Mucosa of rectum (tissue), 2 donors: ENCODE results near the gene EXD3.

Source experiments
- H3K27ac ChIP-seq, 2 donors: one replicate each; pipeline ENCODE4 v1.7.0; 2013; ENCODE audit warnings: inconsistent platforms in 2 of 2, low read depth in 2 of 2, low read length in 2 of 2
- H3K27me3 ChIP-seq, 2 donors: one replicate each; pipeline ENCODE4 v1.7.0; 2013; ENCODE audit warnings: low read length in 2 of 2; ENCODE audit not compliant: control insufficient read depth in 2 of 2, insufficient read depth in 2 of 2
- H3K36me3 ChIP-seq, 2 donors: one replicate each; pipeline ENCODE4 v1.7.0; 2013; ENCODE audit warnings: low read length in 2 of 2; ENCODE audit not compliant: control insufficient read depth in 2 of 2, insufficient read depth in 2 of 2
- H3K4me1 ChIP-seq, 2 donors: one replicate each; pipeline ENCODE4 v1.7.0; 2013; ENCODE audit warnings: low read length in 2 of 2, mild to moderate bottlenecking in 1 of 2; ENCODE audit not compliant: control insufficient read depth in 2 of 2, insufficient read depth in 2 of 2
- H3K4me3 ChIP-seq, 2 donors: one replicate each; pipeline ENCODE4 v1.7.0; 2013; ENCODE audit warnings: low read length in 2 of 2
- H3K9ac ChIP-seq, 2 donors: one replicate each; pipeline ENCODE4 v1.7.0; 2013; ENCODE audit warnings: low read length in 2 of 2, low read depth in 1 of 2, mild to moderate bottlenecking in 1 of 2
- H3K9me3 ChIP-seq, 2 donors: one replicate each; pipeline ENCODE4 v1.7.0; 2013; ENCODE audit warnings: low read length in 2 of 2; ENCODE audit not compliant: control insufficient read depth in 2 of 2
- donor health status: healthy.
- donor health status: Normal muscosa, but diverticular disease.

The EXD3 gene

DNA sequence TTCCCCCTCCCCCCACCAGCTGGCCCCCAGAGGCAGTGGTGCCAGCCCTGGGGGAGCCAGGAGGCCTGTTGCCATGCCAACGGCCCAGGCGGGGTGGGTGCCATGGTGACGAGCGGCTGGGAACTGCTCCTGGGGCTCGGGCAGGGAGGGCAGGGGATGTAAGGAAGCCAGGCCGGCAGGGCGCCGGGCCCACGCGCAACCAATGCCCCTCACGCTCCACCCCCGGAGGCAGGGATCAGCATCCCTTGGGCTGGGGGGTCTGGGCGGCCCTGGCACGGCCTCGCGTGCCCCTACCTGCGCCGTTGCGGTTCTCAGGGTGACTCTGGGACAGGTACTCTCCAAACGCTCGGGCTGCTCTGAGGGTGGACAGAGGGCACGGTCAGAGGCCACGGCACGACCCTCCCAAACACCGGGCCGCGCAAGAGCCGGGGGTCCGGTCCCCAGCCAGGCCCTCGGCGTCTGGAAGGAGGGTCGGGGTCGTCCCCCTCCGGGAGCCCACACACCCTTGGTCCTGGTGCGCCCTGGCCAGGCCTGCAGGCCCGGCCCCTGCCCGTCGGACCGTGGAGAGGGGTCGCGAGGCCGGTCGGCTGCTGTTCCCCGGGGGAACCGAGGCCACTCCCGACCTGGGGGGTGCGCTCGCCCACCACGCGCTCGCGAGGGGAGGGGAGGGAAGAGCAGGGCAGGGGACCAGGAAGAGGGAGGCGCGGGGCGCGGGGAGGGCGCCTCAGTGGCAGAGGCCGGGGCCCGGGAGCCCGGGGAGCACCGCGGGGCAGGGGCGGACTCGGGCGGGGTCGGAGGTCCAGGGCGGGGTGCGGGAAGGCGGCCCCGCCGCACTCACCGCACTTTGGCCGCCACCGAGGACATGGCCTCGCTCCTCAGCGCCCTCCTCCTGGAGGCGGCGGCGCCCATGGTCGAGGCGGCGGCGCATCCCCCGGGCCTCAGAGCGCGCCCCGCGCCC is 35.5 kb upstream of the EXD3 start:
- H3K27ac ChIP-seq: peak overlapping the region; percentile 12 to 16
- no peaks in the 10 kb centered on the region for H3K36me3 ChIP-seq
- peak overlapping the region; percentile 47 to 69 for H3K9ac ChIP-seq
- H3K4me3 ChIP-seq: peak overlapping the region; percentile 57 to 70
- no peaks in the 10 kb centered on the region for H3K27me3 ChIP-seq
- H3K9me3 ChIP-seq: no peaks in the 10 kb centered on the region
- H3K4me1 ChIP-seq: peaks cover 22 to 24% of the 10 kb centered on the region in 2 donors

DNA sequence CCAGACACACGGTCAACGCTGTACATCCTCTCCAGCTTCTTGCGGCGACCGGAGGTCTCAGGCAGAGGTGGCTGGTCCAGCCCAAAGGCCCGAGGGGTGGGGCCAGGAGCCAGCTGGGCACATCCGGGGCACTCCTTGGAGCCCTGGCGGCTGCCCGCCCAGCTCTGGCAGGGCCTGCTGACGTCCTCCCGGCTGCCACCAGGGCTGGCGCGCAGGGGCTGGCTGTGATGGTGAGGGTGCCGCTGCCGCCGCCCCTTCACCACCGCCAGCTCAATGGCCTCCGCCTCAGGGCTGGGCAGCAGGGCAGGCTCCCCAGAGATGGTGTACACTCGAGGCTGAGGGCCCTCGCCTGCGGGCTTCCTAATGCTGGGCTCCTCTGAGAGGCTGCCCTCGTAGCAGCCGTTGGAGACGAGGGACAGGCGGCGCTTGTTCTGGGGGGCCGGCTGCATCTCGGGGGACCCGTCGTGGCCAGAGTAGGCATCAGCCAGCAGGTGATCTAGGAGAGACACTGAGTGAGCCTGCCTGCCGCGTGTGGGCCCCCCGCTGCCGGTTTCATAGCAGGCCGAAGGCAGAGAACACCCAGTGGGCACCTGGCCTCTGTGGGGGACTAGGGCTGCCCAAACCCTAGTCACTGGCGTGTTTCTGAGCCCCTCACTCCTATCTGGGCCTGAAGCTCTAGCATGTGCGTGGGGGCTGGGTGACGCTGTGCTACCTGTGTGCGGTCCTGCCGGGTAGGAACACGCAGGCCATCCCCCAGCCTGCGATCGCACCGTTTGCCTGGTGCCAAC is 34.6 kb upstream of the EXD3 start:
- Histone ChIP-seq H3K27me3 (no peaks in the 10 kb centered on the region), H3K4me3 (no peak overlapping the region), H3K9me3 (no peaks in the 10 kb centered on the region), H3K27ac (peak overlapping the region in 1 of 2 donors; percentile 16), H3K36me3 (no peaks in the 10 kb centered on the region), H3K4me1 (peaks cover 22 to 24% of the 10 kb centered on the region in 2 donors), H3K9ac (peak overlapping the region in 1 of 2 donors; percentile 69)

DNA sequence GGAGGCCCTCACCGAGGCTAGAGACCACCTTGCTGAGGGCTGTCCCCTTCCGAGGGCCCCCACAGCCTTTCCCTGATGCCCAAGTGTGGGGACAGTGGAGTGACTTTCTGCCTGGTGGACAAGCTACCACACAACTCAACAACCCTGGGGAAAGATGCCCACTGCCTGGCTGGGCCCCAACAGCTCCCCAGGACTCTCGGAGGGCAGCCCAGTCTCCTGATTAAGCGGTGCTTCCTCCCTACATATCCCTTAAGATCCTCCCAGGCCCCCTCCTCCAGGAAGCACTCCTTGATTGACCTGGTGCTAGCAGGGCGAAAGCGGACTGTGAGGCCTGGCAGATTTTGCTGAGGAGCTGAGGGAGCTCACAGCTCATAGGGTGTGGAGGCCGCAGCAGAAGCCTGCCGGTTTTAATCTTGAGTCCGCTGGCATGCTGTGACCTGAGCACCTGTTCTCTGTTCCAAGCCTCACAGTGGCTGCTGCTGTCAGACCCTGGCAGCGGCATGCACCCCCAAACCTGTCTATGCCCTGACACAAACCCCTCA is 34.0 kb upstream of the EXD3 start:
- Histone ChIP-seq H3K9ac (no peak overlapping the region), H3K27me3 (no peaks in the 10 kb centered on the region), H3K4me3 (no peak overlapping the region), H3K4me1 (peaks cover 22 to 24% of the 10 kb centered on the region in 2 donors), H3K36me3 (no peaks in the 10 kb centered on the region), H3K9me3 (no peaks in the 10 kb centered on the region), H3K27ac (no peak overlapping the region)

DNA sequence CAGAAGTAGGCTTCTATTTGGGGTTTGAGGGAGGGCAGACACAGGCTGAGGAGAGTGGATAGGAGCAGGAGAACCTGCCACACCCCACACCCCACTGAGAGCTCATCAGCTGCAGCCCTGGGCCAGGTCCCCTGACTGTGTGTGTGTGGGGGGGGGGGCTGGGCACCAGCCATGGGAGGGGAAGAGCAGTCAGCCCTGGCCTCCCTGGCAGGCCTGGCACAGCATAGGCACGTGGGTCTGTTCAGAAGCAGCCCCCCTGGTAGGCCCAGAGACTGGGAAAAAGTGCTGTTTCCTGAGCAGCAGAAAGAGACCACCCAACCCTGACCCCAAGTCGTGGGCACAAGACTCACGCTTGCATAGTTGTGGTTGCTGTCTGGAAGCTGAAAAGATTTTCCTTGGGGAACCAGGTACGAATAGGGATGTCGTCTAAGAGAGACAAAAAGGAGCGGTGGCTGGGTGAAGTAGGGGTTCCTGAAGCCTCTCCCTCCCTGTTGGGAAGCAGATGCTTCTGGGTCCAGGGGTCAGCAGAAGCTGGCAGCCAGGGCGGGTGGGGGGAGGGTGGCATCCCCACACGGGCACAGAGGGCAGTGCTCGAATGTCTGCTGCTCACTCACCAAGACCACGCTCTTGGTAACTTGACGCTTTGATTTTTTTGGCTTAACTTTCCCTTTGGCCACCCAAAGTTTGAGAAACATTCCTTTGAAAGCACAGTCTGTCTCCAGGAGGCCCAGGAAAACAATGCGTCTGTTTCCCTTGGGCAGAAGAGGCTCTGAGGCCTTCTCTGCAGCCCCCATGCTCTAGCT is 33.3 kb upstream of the EXD3 start:
- H3K27ac ChIP-seq: no peak overlapping the region
- peaks cover 22 to 24% of the 10 kb centered on the region in 2 donors for H3K4me1 ChIP-seq
- H3K9me3 ChIP-seq: no peaks in the 10 kb centered on the region
- no peak overlapping the region for H3K9ac ChIP-seq
- no peaks in the 10 kb centered on the region for H3K36me3 ChIP-seq
- H3K4me3 ChIP-seq: no peak overlapping the region
- H3K27me3 ChIP-seq: no peaks in the 10 kb centered on the region

DNA sequence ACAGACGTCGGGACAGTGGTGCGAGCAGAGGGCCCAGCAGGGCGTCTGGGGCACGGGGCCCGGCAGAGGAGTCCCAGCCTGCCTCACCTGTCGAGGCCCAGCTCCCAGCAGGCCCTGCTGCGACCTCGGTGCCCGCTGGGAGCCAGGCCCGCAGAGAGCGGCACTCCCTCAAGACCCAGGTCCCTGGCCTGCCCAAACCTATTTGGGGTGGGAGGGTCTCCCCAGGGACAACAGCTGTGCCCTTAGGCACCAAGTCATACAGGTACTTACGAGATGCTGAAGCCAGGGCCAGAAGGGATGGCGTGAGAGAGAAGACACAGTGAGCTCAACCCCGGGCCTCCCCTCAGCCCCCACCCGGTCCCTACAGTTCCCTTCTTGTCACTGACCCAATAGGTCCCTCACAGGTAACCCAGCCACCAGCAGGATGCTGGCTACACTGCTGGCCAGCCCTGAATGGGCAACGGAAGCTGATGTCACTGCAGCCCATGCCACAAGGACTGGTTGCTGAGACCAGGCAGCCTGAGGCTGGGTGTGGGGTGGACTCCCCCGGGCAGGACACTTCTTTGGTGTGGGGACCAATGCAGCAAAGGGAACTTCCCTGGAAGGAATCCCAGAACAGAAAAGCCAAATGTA is 32.5 kb upstream of the EXD3 start:
- Histone ChIP-seq H3K4me3 (no peak overlapping the region), H3K27ac (peak overlapping the region in 1 of 2 donors; percentile 95), H3K27me3 (no peaks in the 10 kb centered on the region), H3K4me1 (peaks cover 22 to 24% of the 10 kb centered on the region in 2 donors), H3K36me3 (no peaks in the 10 kb centered on the region), H3K9me3 (no peaks in the 10 kb centered on the region), H3K9ac (no peak overlapping the region)

DNA sequence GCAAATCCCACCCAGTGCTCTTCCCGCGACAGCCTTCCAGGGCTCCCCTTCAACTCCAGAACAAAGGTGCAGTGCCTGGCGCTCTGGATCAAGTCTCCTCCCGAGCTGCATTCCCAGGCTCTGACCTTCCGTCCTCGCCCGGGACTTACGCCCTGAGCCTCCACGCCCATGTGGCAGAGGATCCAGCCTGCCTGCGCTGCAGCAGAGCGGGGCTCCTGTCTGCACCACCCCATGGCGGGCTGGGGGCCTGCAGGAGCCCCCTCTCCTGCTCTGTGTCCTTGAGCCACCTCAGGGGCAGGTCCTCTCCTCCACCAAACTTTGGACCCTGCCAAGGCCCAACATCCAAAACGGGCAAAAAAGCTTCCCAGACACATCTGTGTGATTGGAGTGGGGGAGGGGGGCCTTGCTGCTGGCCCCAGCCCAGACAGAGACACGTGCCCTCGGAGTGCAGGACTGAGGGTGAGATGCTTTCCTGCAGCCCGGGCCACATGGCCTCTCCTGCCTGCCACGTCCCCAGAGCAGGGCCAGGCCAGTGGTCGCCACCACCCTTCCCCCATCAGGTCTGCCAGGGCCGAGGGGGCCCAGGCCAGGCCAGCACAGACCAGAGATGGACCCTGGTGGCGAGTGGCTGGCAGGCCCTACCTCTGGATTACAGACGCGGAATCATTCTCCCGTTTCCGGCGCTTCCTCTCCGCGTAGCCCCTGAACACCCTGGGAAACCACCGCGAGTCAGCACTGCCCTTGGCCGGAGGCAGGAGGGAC is 31.8 kb upstream of the EXD3 start:
- Histone ChIP-seq H3K4me3 (peak overlapping the region; percentile 61 to 77), H3K36me3 (peaks cover 0 to 2% of the 10 kb centered on the region in 2 donors), H3K27me3 (no peaks in the 10 kb centered on the region), H3K27ac (peak overlapping the region; percentile 92 to 95), H3K9me3 (no peaks in the 10 kb centered on the region), H3K9ac (peak overlapping the region; percentile 83 to 94), H3K4me1 (peaks cover 21 to 23% of the 10 kb centered on the region in 2 donors)

DNA sequence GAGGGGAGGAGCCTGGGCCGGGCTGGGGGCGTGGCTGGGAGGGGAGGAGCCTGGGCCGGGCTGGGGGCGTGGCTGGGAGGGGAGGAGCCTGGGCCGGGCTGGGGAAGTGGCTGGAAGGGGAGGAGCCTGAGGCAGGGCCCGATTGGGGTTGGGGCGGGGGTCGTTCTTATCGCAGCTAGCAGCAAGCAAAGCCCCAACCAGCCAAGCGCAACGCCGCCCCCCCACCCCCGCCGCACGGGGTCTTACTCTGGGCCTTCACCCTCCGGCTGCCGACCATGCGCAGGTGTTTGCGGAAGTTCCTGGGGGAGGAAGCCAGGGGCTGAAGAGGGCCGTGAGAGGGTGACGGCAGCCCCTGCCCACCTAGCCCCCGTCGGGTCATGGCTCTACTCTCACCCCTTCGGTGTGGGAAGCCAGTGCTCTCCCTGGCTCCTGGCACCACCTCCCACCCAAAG is 31.2 kb upstream of the EXD3 start:
- Histone ChIP-seq H3K4me1 (peaks cover 17 to 18% of the 10 kb centered on the region in 2 donors), H3K9ac (peak overlapping the region; percentile 83 to 94), H3K4me3 (peak overlapping the region; percentile 61 to 77)

DNA sequence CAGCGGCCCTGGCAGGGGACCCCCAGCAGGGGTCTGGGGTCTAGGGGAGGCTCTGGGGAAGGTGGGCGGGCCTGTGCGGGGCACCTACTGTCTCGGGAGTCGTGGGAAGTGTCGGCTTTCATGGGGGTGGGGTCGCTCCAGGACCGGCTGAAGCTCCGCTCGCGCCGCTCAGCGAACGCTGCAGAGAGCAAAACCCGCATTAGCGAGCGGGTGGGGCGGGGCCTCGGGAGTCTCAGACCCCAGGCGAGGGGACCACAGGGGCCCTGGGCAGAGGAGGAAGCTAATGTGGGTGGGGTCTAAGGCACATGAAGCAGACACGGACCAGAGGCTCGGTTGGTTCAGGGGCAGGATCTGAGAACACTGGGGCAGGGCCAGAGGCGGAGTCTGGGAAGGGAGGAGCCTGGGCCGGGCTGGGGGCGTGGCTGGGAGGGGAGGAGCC is 30.7 kb upstream of the EXD3 start:
- H3K9ac ChIP-seq: peak overlapping the region in 1 of 2 donors; percentile 11
- peak overlapping the region; percentile 41 to 52 for H3K4me3 ChIP-seq
- no peaks in the 10 kb centered on the region for H3K9me3 ChIP-seq
- peaks cover 0 to 11% of the 10 kb centered on the region in 2 donors for H3K36me3 ChIP-seq
- peaks cover 17% of the 10 kb centered on the region in 2 donors for H3K4me1 ChIP-seq
- H3K27me3 ChIP-seq: no peaks in the 10 kb centered on the region
- H3K27ac ChIP-seq: no peak overlapping the region

More for the DNA sequence above, 31.2 kb upstream of the EXD3 start:
- no peaks in the 10 kb centered on the region for H3K27me3 ChIP-seq
- H3K36me3 ChIP-seq: peaks cover 0 to 8% of the 10 kb centered on the region in 2 donors
- H3K9me3 ChIP-seq: no peaks in the 10 kb centered on the region
- H3K27ac ChIP-seq: peak overlapping the region; percentile 92 to 95
